Smooth muscle cell (in vitro differentiated cells): ENCODE results near the gene COL9A1. TPM values are rescaled to one million over a fixed set of nuclear protein-coding genes. Genes with fewer than 3 reads are reported as not detected.

Experiments
- DNase-seq: peaks from one replicate; lab custom pipeline; 2025; ENCODE audit not compliant: unreplicated experiment; lab: John Stamatoyannopoulos, UW
- H2AFZ ChIP-seq: fragments of 200-600 bp; sonication (generic); 2 replicates; pipeline ENCODE4 v1.6.0; 2016; ENCODE audit warnings: antibody characterized with exemption, low read depth, mild to moderate bottlenecking
- H3F3A ChIP-seq: fragments of 200-600 bp; sonication (generic); 2 replicates; pipeline ENCODE4 v1.6.0; 2017; ENCODE audit warnings: antibody characterized with exemption, low read depth
- H3K27ac ChIP-seq: fragments of 200-600 bp; sonication (generic); 2 replicates; pipeline ENCODE4 v1.5.1; 2016; ENCODE audit warnings: low read depth, mild to moderate bottlenecking
- H3K27me3 ChIP-seq: fragments of 200-600 bp; sonication (generic); 2 replicates; pipeline ENCODE4 v1.6.1; 2016; ENCODE audit warnings: low read depth, mild to moderate bottlenecking
- H3K36me3 ChIP-seq: fragments of 200-600 bp; sonication (generic); 2 replicates; pipeline ENCODE4 v1.5.1; 2016; ENCODE audit warnings: low read depth
- H3K4me1 ChIP-seq: fragments of 200-600 bp; sonication (generic); 2 replicates; pipeline ENCODE4 v1.5.1; 2016; ENCODE audit warnings: low read depth
- H3K4me2 ChIP-seq: fragments of 200-600 bp; sonication (generic); 2 replicates; pipeline ENCODE4 v1.6.0; 2016; ENCODE audit warnings: mild to moderate bottlenecking
- H3K4me3 ChIP-seq: fragments of 200-600 bp; sonication (generic); 2 replicates; pipeline ENCODE4 v1.5.1; 2016; ENCODE audit warnings: mild to moderate bottlenecking
- H3K79me2 ChIP-seq: fragments of 200-600 bp; sonication (generic); 2 replicates; pipeline ENCODE4 v1.6.0; 2016; ENCODE audit warnings: low read depth, mild to moderate bottlenecking
- H3K9ac ChIP-seq: fragments of 200-600 bp; sonication (generic); 2 replicates; pipeline ENCODE4 v1.6.0; 2016; ENCODE audit warnings: low read depth
- H3K9me3 ChIP-seq: fragments of 200-600 bp; sonication (generic); replicated peaks from 2 replicates; pipeline ENCODE4 v1.5.1; 2016; ENCODE audit warnings: low read depth
- H4K20me1 ChIP-seq: fragments of 200-600 bp; sonication (generic); 2 replicates; pipeline ENCODE4 v1.6.0; 2016; ENCODE audit warnings: low read depth
- CTCF ChIP-seq: fragments of 200-600 bp; sonication (generic); IDR thresholded peaks from 2 replicates; pipeline ENCODE4 v1.5.1; 2017; ENCODE audit warnings: borderline replicate concordance, mild to moderate bottlenecking, antibody characterized with exemption; ENCODE audit not compliant: insufficient read depth, poor library complexity, severe bottlenecking
- WGBS: methylation state at CpG from one replicate; pipeline ENCODE4 v1.1.7; 2016; ENCODE audit warnings: low lambda C conversion rate; 5-methylcytosine and 5-hydroxymethylcytosine counted together
- polyA plus RNA-seq: library from polyadenylated mRNA; unstranded; fragments of >200 nt; fragmentation: Nextera tagmentation; extraction: Ambion mirVana; gene quantifications from 2 replicates; pipeline ENCODE4 v1.2.1, GENCODE V29; 2016
- total RNA-seq: library from RNA; depleted of rRNA; stranded (reverse); fragments of >200 nt; gene quantifications from 2 replicates; pipeline ENCODE4 v1.2.3, GENCODE V29; 2014

The COL9A1 gene
- total and polyA plus RNA-seq, 2 experiments from 2014 or later = not detected

- no peak overlapping the region for H3K4me3 ChIP-seq
- H3K79me2 ChIP-seq = no peaks in the 10 kb centered on the region
- no peaks in the 10 kb centered on the region for H3F3A ChIP-seq
- H3K9me3 ChIP-seq = no peaks in the 10 kb centered on the region
- no peak for DNase-seq
- 83% methylated on average over 2 of the region's 2 CpGs for WGBS
- H4K20me1 ChIP-seq = no peaks in the 10 kb centered on the region
- H2AFZ ChIP-seq = no peak overlapping the region
- peaks cover 10% of the 10 kb centered on the region for H3K27me3 ChIP-seq
- H3K27ac ChIP-seq = no peak overlapping the region
- H3K36me3 ChIP-seq = no peaks in the 10 kb centered on the region
- H3K4me1 ChIP-seq = no peaks in the 10 kb centered on the region
- H3K9ac ChIP-seq = no peak overlapping the region
- TF ChIP-seq CTCF = no peak
- no peak overlapping the region for H3K4me2 ChIP-seq
These were observed 50.3 kb downstream of the COL9A1 start for GRCh38 chr6:70252604-70253003.

GRCh38 chr6:70246118-70246517 lies 56.8 kb downstream of the COL9A1 start:
- Histone ChIP-seq H2AFZ (no peak overlapping the region), H4K20me1 (no peaks in the 10 kb centered on the region), H3K4me1 (no peaks in the 10 kb centered on the region), H3K9me3 (no peaks in the 10 kb centered on the region), H3K36me3 (no peaks in the 10 kb centered on the region), H3K27me3 (no peaks in the 10 kb centered on the region), H3K27ac (no peak overlapping the region), H3K79me2 (no peaks in the 10 kb centered on the region), H3K4me2 (no peak overlapping the region), H3K9ac (no peak overlapping the region), H3K4me3 (no peak overlapping the region), H3F3A (no peaks in the 10 kb centered on the region)
- no peak for TF ChIP-seq CTCF
- WGBS = 92% methylated on average over 7 of the region's 7 CpGs
- no peak for DNase-seq

GRCh38 chr6:70241991-70242420 lies 60.9 kb downstream of the COL9A1 start:
- Histone ChIP-seq H3K27ac (no peak overlapping the region), H3F3A (no peaks in the 10 kb centered on the region), H3K9me3 (no peaks in the 10 kb centered on the region), H3K36me3 (no peaks in the 10 kb centered on the region), H3K4me1 (no peaks in the 10 kb centered on the region), H3K4me2 (no peak overlapping the region), H3K4me3 (no peak overlapping the region), H3K9ac (no peak overlapping the region), H2AFZ (no peak overlapping the region), H3K79me2 (no peaks in the 10 kb centered on the region), H3K27me3 (no peaks in the 10 kb centered on the region), H4K20me1 (no peaks in the 10 kb centered on the region)
- TF ChIP-seq CTCF = no peak
- WGBS = 86% methylated on average over 7 of the region's 7 CpGs
- no peak for DNase-seq

- no peaks in the 10 kb centered on the region for H3K27me3 ChIP-seq
- H3K4me1 ChIP-seq = no peaks in the 10 kb centered on the region
- no peak overlapping the region for H3K4me3 ChIP-seq
- H2AFZ ChIP-seq = no peak overlapping the region
- H3K9ac ChIP-seq = no peak overlapping the region
- H3K9me3 ChIP-seq = no peaks in the 10 kb centered on the region
- H3K4me2 ChIP-seq = no peak overlapping the region
- no peak for DNase-seq
- no peaks in the 10 kb centered on the region for H4K20me1 ChIP-seq
- no peaks in the 10 kb centered on the region for H3F3A ChIP-seq
- TF ChIP-seq CTCF = no peak
- no peak overlapping the region for H3K27ac ChIP-seq
- WGBS = 74% methylated on average over 3 of the region's 3 CpGs
- no peaks in the 10 kb centered on the region for H3K79me2 ChIP-seq
- H3K36me3 ChIP-seq = no peaks in the 10 kb centered on the region
These were observed 61.9 kb downstream of the COL9A1 start for GRCh38 chr6:70241031-70241430.
